HCT116 (cell line): ENCODE data around the gene FBXL7. TPM values are rescaled to one million over a fixed set of nuclear protein-coding genes. Genes with fewer than 3 reads are reported as not detected.

Experiments
- ATAC-seq: fragments of 200-7000 bp; cut with Tn5 transposase; 2 replicates; pipeline ENCODE4 v1.9.1; 2020; ENCODE audit warnings: mild to moderate bottlenecking, moderate library complexity
- BruUV-seq: library from RNA; stranded (reverse); fragments of 400-500 nt; replicated peaks from 2 replicates; lab custom pipeline; 2021; lab: Mats Ljungman, UMichigan
- CTCF ChIA-PET: fragments of 300-600 bp; sonication (Branson Sonifier 250); formaldehyde crosslinking; loops from one replicate; lab custom pipeline; 2021; ENCODE audit warnings: antibody characterized with exemption; lab: Charles Lee
- POLR2A ChIA-PET: fragments of 300-600, 350-600 bp; sonication (Branson Sonifier 250); formaldehyde crosslinking; loops from one replicate; lab custom pipeline; 2021; ENCODE audit warnings: antibody characterized with exemption; lab: Charles Lee
- RAD21 ChIA-PET, 2 experiments: fragments of 300-600 bp; sonication (Branson Sonifier 250); formaldehyde crosslinking; loops; one replicate each; lab custom pipeline; 2023; ENCODE audit warnings: low total read pairs in 2 of 2; ENCODE audit not compliant: uncharacterized antibody in 2 of 2, unreplicated experiment in 2 of 2, low non-redundant PET in 1 of 2; lab: Charles Lee
- DNase-seq: peaks from one replicate; pipeline ENCODE4 v3.0.0-alpha.2; 2010; ENCODE audit warnings: low read depth, low spot score
- H2AFZ ChIP-seq: fragments of 200-600 bp; shearing (Covaris generic), sonication (generic); 2 replicates; pipeline ENCODE4 v1.6.1; 2017; ENCODE audit warnings: low read depth, mixed run types, mixed read lengths, antibody characterized with exemption, low read length; ENCODE audit not compliant: poor library complexity, severe bottlenecking
- H3K27ac ChIP-seq: 2 replicates; pipeline ENCODE4 v1.5.1; 2012; ENCODE audit warnings: low read depth, low read length
- H3K27me3 ChIP-seq: fragments of 200-600 bp; sonication (generic); 2 replicates; pipeline ENCODE4 v1.6.1; 2016; ENCODE audit warnings: mixed run types, low read length, mixed read lengths; ENCODE audit not compliant: insufficient read depth
- H3K36me3 ChIP-seq, 2 experiments: fragments of 200-500 bp in 1 of 2; fragments of 200-600 bp in 1 of 2; sonication (Bioruptor generic) in 1 of 2; sonication (generic) in 1 of 2; 2 replicates each; pipeline versions ENCODE4 v1.5.1 to v1.6.1; 2014 to 2016; ENCODE audit warnings: low read length in 2 of 2, inconsistent platforms in 1 of 2, mixed read lengths in 1 of 2, mixed run types in 1 of 2; ENCODE audit not compliant: insufficient read depth in 2 of 2, control insufficient read depth in 1 of 2
- H3K4me1 ChIP-seq, 2 experiments: fragments of 200-600 bp in 1 of 2; sonication (generic) in 1 of 2; 2 replicates each; pipeline versions ENCODE4 v1.5.1 to v1.6.1; 2012 to 2017; ENCODE audit warnings: low read length in 2 of 2, inconsistent platforms in 1 of 2, mild to moderate bottlenecking in 1 of 2, mixed read lengths in 1 of 2, mixed run types in 1 of 2, moderate library complexity in 1 of 2; ENCODE audit not compliant: insufficient read depth in 2 of 2, control insufficient read depth in 1 of 2
- H3K4me2 ChIP-seq: fragments of 200-600 bp; sonication (generic); 2 replicates; pipeline ENCODE4 v1.6.1; 2017; ENCODE audit warnings: mixed run types, low read length, mixed read lengths
- H3K4me3 ChIP-seq, 2 experiments: fragments of 200-600 bp in 1 of 2; sonication (generic) in 1 of 2; replicated peaks in 1 of 2; 2 replicates each; pipeline ENCODE4 v1.5.1; 2011 to 2016; ENCODE audit warnings: low read length in 2 of 2, control low read depth in 1 of 2, low read depth in 1 of 2, mild to moderate bottlenecking in 1 of 2, mixed read lengths in 1 of 2, mixed run types in 1 of 2
- H3K79me2 ChIP-seq: fragments of 200-600 bp; sonication (generic); 2 replicates; pipeline ENCODE4 v1.6.1; 2017; ENCODE audit warnings: mild to moderate bottlenecking, mixed run types, low read length, moderate library complexity, mixed read lengths; ENCODE audit not compliant: insufficient read depth
- H3K9ac ChIP-seq: fragments of 200-600 bp; sonication (generic); 2 replicates; pipeline ENCODE4 v1.6.1; 2016; ENCODE audit warnings: low read length, mixed read lengths
- H3K9me2 ChIP-seq: fragments of 200-600 bp; sonication (generic), shearing (Covaris generic); 2 replicates; pipeline ENCODE4 v1.6.1; 2017; ENCODE audit warnings: mixed run types, mild to moderate bottlenecking, moderate library complexity; ENCODE audit not compliant: insufficient read depth
- H3K9me3 ChIP-seq, 2 experiments: fragments of 200-500 bp in 1 of 2; fragments of 200-600 bp in 1 of 2; sonication (Bioruptor generic) in 1 of 2; sonication (generic) in 1 of 2; 2 replicates each; pipeline ENCODE4 v1.6.1; 2014 to 2017; ENCODE audit warnings: low read length in 2 of 2, mixed read lengths in 2 of 2, inconsistent platforms in 1 of 2, low read depth in 1 of 2, mild to moderate bottlenecking in 1 of 2, mixed run types in 1 of 2, moderate library complexity in 1 of 2; ENCODE audit not compliant: control insufficient read depth in 1 of 2, insufficient read depth in 1 of 2
- H4K20me1 ChIP-seq: fragments of 200-600 bp; sonication (generic), shearing (Covaris generic); 2 replicates; pipeline ENCODE4 v1.6.1; 2017; ENCODE audit warnings: mixed run types, mild to moderate bottlenecking, moderate library complexity; ENCODE audit not compliant: insufficient read depth
- CBX3 ChIP-seq: IDR thresholded peaks from 2 replicates; pipeline ENCODE4 v1.6.1; 2012; ENCODE audit warnings: low read depth
- CEBPB ChIP-seq: IDR thresholded peaks from 2 replicates; pipeline ENCODE4 v1.6.1; 2012; ENCODE audit warnings: low read depth
- ELF1 ChIP-seq: IDR thresholded peaks from 2 replicates; pipeline ENCODE4 v1.6.1; 2012; ENCODE audit warnings: low read depth, borderline replicate concordance
- EZH2 ChIP-seq: fragments of 200-600 bp; sonication (generic); IDR thresholded peaks from 2 replicates; pipeline ENCODE4 v1.6.1; 2017; ENCODE audit warnings: antibody characterized with exemption, mixed run types
- FOSL1 ChIP-seq: IDR thresholded peaks from 2 replicates; pipeline ENCODE4 v1.6.1; 2012; ENCODE audit warnings: low read depth
- JUND ChIP-seq: IDR thresholded peaks from 2 replicates; pipeline ENCODE4 v1.6.1; 2012
- POLR2AphosphoS5 ChIP-seq: IDR thresholded peaks from 2 replicates; pipeline ENCODE4 v1.6.1; 2011; ENCODE audit warnings: mild to moderate bottlenecking, low read depth, low read length, moderate library complexity
- SP1 ChIP-seq: IDR thresholded peaks from 2 replicates; pipeline ENCODE4 v1.6.1; 2012; ENCODE audit warnings: low read depth
- ZFX ChIP-seq: fragments of 450-650 bp; IDR thresholded peaks from 2 replicates; pipeline ENCODE4 v1.6.1; 2017
- intact Hi-C: fragments of 100-400 bp; cut with micrococcal nuclease; formaldehyde crosslinking; loops from 2 replicates; pipeline ENCODE4 v1.10.0; 2022
- total RNA-seq: library from RNA; stranded (reverse); gene quantifications from one replicate; pipeline ENCODE4 v1.2.1, GENCODE V29; 2021; ENCODE audit not compliant: unreplicated experiment
- TF ChIP-seq, protein P1 (sequence below): IDR thresholded peaks from 2 replicates; pipeline ENCODE4 v1.6.1; 2012
- TF ChIP-seq, protein P2 (sequence below): IDR thresholded peaks from 2 replicates; pipeline ENCODE4 v1.6.1; 2011; ENCODE audit warnings: mild to moderate bottlenecking, low read length, moderate library complexity; ENCODE audit not compliant: insufficient replicate concordance; ENCODE audit errors: extremely low read depth
- TF ChIP-seq, protein P3 (sequence below): IDR thresholded peaks from 2 replicates; pipeline ENCODE4 v1.6.1; 2012
- TF ChIP-seq, protein P4 (sequence below), 3 experiments: fragments of 200-600 bp in 1 of 3; sonication (generic) in 1 of 3; IDR thresholded peaks in 2 of 3; conservative IDR thresholded peaks in 1 of 3; 2 replicates each; pipeline ENCODE4 v1.5.1; 2012 to 2017; ENCODE audit warnings: low read depth in 2 of 3, low read length in 2 of 3, antibody characterized with exemption in 1 of 3, borderline replicate concordance in 1 of 3, control low read depth in 1 of 3, mild to moderate bottlenecking in 1 of 3, mixed read lengths in 1 of 3, mixed run types in 1 of 3, moderate library complexity in 1 of 3; ENCODE audit not compliant: insufficient read depth in 1 of 3

FBXL7 gene
- total RNA-seq, 1 experiment from 2014 or later, result 0.05 TPM

DNA sequence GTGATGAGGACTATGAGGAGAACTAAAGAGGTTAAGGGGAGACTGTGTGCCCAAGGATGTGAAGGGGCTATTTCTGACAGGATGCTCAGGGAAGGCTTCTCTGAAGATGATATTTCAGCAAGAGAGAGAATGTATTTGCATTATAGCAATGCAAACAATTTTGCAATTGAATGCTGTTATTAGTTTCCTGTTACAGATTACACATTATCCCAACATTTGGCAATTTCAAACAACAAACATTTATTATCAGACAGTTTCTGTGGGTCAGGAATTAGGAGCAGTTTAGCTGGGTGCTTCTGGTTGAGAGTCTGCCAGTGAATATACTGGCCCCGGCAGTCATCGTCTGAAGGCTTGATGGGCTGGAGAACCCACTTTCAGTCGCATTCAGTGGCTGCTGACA lies 451.6 kb downstream of the FBXL7 start:
- ChIA-PET CTCF (no interaction called here), RAD21 (no interaction called here), POLR2A (no interaction called here)
- Histone ChIP-seq H3K4me3 (no peak overlapping the region), H3K9me3 (peaks cover 8 to 16% of the 10 kb centered on the region in 2 experiments; a peak in 2 of 4 replicates), H3K36me3 (no peaks in the 10 kb centered on the region), H2AFZ (no peak overlapping the region), H3K4me1 (no peaks in the 10 kb centered on the region), H3K9me2 (no peaks in the 10 kb centered on the region), H3K79me2 (no peaks in the 10 kb centered on the region), H3K4me2 (no peak overlapping the region), H3K27me3 (no peaks in the 10 kb centered on the region), H3K9ac (no peak overlapping the region), H4K20me1 (no peaks in the 10 kb centered on the region), H3K27ac (no peak overlapping the region)
- TF ChIP-seq CEBPB, result no peak
- TF ChIP-seq, protein P1, sequence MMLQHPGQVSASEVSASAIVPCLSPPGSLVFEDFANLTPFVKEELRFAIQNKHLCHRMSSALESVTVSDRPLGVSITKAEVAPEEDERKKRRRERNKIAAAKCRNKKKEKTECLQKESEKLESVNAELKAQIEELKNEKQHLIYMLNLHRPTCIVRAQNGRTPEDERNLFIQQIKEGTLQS, result no peak
- TF ChIP-seq ZFX, result no peak
- no peak for TF ChIP-seq CBX3
- no peak for TF ChIP-seq POLR2AphosphoS5
- TF ChIP-seq SP1, result no peak
- TF ChIP-seq, protein P2, sequence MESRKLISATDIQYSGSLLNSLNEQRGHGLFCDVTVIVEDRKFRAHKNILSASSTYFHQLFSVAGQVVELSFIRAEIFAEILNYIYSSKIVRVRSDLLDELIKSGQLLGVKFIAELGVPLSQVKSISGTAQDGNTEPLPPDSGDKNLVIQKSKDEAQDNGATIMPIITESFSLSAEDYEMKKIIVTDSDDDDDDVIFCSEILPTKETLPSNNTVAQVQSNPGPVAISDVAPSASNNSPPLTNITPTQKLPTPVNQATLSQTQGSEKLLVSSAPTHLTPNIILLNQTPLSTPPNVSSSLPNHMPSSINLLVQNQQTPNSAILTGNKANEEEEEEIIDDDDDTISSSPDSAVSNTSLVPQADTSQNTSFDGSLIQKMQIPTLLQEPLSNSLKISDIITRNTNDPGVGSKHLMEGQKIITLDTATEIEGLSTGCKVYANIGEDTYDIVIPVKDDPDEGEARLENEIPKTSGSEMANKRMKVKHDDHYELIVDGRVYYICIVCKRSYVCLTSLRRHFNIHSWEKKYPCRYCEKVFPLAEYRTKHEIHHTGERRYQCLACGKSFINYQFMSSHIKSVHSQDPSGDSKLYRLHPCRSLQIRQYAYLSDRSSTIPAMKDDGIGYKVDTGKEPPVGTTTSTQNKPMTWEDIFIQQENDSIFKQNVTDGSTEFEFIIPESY, result no peak
- TF ChIP-seq ELF1, result no peak
- no peak for TF ChIP-seq EZH2
- no peak for TF ChIP-seq FOSL1
- TF ChIP-seq, protein P3, sequence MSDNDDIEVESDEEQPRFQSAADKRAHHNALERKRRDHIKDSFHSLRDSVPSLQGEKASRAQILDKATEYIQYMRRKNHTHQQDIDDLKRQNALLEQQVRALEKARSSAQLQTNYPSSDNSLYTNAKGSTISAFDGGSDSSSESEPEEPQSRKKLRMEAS, result no peak
- TF ChIP-seq, protein P4, sequence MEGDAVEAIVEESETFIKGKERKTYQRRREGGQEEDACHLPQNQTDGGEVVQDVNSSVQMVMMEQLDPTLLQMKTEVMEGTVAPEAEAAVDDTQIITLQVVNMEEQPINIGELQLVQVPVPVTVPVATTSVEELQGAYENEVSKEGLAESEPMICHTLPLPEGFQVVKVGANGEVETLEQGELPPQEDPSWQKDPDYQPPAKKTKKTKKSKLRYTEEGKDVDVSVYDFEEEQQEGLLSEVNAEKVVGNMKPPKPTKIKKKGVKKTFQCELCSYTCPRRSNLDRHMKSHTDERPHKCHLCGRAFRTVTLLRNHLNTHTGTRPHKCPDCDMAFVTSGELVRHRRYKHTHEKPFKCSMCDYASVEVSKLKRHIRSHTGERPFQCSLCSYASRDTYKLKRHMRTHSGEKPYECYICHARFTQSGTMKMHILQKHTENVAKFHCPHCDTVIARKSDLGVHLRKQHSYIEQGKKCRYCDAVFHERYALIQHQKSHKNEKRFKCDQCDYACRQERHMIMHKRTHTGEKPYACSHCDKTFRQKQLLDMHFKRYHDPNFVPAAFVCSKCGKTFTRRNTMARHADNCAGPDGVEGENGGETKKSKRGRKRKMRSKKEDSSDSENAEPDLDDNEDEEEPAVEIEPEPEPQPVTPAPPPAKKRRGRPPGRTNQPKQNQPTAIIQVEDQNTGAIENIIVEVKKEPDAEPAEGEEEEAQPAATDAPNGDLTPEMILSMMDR (IDR thresholded peaks at IDR 0.05 in 2 of 3, conservative IDR thresholded peaks at IDR 0.05 in 1 of 3; ENCODE audit: borderline replicate concordance in 1 of 3, insufficient read depth in 1 of 3, low read depth in 2 of 3, low read length in 2 of 3), result no peak
- TF ChIP-seq JUND, result no peak
- ATAC-seq, result no peak
- no TSS peak for BruUV-seq
- intact Hi-C loops, result no loop called here
- DNase-seq, result no peak
